ENCODE results near the gene TPRX2. TPM values are rescaled to one million over a fixed set of nuclear protein-coding genes. Genes with fewer than 3 reads are reported as not detected.

TPRX2 gene
- polyA plus RNA-seq, 2 of the 4 experiments (the other 2 are of a cell fraction) = not detected

- no peak for ATAC-seq
- POLR2A ChIA-PET = no interaction called here
Measured at GRCh38 chr19:47897861-47898260, 38.8 kb downstream of the TPRX2 start.

DNA sequence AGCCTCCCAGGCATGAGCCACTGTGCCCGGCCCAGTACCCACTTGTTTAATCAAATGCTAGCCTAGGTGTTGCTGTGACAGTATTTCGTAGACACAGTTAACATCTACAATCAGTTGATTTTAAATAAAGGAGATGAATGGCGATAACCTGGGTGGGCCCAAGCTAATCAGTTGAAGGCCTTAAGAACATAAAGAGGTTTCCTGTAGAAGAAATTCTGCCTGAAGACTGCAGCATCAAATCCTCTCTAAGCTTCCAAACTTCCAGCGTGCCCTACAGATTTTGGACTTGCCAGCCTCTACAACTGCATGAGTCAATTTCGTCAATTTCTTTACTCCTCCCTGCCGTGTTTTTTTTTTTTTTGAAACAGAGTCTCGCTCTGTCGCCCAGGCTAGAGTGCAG is 40.3 kb downstream of the TPRX2 start:
- FAIRE-seq = no peak
- DNase-seq (ENCODE audit: low read depth in 1 of 2, low spot score in 1 of 2) = no peak
- no peak overlapping the region for H3K27ac ChIP-seq
- ChIA-PET POLR2A (no interaction called here), CTCF (interaction anchor here (1.0 to 1.3 kb wide), 4 partner anchors 30 to 50 kb away, joined by 3 to 4 read pairs (median 4); no protein-coding TSS in a partner anchor)
- H3K4me1 ChIP-seq = no peaks in the 10 kb centered on the region
- ATAC-seq = no peak
- peaks cover 15% of the 10 kb centered on the region for H3K9me3 ChIP-seq
- no peak overlapping the region for H3K4me3 ChIP-seq
- H3K4me2 ChIP-seq = no peak overlapping the region
- WGBS (ENCODE audit: missing lambda C conversion rate) = 58% methylated on average over 8 of the region's 8 CpGs
- no peak for TF ChIP-seq CBX2 (IDR thresholded peaks at IDR 0.05; ENCODE audit: borderline replicate concordance, low read depth)
- no peak for TF ChIP-seq REST (IDR thresholded peaks at IDR 0.05)
- TF ChIP-seq, protein P1, sequence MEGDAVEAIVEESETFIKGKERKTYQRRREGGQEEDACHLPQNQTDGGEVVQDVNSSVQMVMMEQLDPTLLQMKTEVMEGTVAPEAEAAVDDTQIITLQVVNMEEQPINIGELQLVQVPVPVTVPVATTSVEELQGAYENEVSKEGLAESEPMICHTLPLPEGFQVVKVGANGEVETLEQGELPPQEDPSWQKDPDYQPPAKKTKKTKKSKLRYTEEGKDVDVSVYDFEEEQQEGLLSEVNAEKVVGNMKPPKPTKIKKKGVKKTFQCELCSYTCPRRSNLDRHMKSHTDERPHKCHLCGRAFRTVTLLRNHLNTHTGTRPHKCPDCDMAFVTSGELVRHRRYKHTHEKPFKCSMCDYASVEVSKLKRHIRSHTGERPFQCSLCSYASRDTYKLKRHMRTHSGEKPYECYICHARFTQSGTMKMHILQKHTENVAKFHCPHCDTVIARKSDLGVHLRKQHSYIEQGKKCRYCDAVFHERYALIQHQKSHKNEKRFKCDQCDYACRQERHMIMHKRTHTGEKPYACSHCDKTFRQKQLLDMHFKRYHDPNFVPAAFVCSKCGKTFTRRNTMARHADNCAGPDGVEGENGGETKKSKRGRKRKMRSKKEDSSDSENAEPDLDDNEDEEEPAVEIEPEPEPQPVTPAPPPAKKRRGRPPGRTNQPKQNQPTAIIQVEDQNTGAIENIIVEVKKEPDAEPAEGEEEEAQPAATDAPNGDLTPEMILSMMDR (IDR thresholded peaks at IDR 0.05) = no peak
- TF ChIP-seq RARB (CRISPR knock-in tag; IDR thresholded peaks at IDR 0.05) = no peak
- no peak for TF ChIP-seq POLR2A (IDR thresholded peaks at IDR 0.05; ENCODE audit: low read length)
- TF ChIP-seq ZSCAN20 (CRISPR knock-in tag; IDR thresholded peaks at IDR 0.05) = no peak
- TF ChIP-seq HES2 (IDR thresholded peaks at IDR 0.05) = no peak

More at GRCh38 chr19:47897861-47898260, 38.8 kb downstream of the TPRX2 start:
- no peaks in the 10 kb centered on the region for H3K4me1 ChIP-seq
- WGBS (ENCODE audit: missing lambda C conversion rate) = 50% methylated on average over 9 of the region's 9 CpGs
- no peak for FAIRE-seq
- H3K4me2 ChIP-seq = no peak overlapping the region
- no peak for DNase-seq (ENCODE audit: low read depth in 1 of 2, low spot score in 1 of 2)
- H3K27ac ChIP-seq = no peak overlapping the region
- no peak for TF ChIP-seq POLR2AphosphoS2 (conservative IDR thresholded peaks at IDR 0.05; ENCODE audit: low read length)
- TF ChIP-seq, protein P2, sequence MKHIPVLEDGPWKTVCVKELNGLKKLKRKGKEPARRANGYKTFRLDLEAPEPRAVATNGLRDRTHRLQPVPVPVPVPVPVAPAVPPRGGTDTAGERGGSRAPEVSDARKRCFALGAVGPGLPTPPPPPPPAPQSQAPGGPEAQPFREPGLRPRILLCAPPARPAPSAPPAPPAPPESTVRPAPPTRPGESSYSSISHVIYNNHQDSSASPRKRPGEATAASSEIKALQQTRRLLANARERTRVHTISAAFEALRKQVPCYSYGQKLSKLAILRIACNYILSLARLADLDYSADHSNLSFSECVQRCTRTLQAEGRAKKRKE (CRISPR knock-in tag; IDR thresholded peaks at IDR 0.05; ENCODE audit: low read depth) = no peak
- TF ChIP-seq, protein P3, sequence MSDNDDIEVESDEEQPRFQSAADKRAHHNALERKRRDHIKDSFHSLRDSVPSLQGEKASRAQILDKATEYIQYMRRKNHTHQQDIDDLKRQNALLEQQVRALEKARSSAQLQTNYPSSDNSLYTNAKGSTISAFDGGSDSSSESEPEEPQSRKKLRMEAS (IDR thresholded peaks at IDR 0.05) = no peak
- no peak for TF ChIP-seq E2F6 (IDR thresholded peaks at IDR 0.05; ENCODE audit: borderline replicate concordance, low read depth)
- TF ChIP-seq, protein P1 (IDR thresholded peaks at IDR 0.05) = no peak
- TF ChIP-seq KDM5A (IDR thresholded peaks at IDR 0.05) = no peak
- TF ChIP-seq BCL3 (IDR thresholded peaks at IDR 0.05) = no peak
- no peak for TF ChIP-seq HES2 (IDR thresholded peaks at IDR 0.05)
- TF ChIP-seq ZSCAN20 (CRISPR knock-in tag; IDR thresholded peaks at IDR 0.05) = no peak
- TF ChIP-seq RCOR1 (IDR thresholded peaks at IDR 0.05; ENCODE audit: low read depth, low read length) = no peak
- TF ChIP-seq ZC3H11A (IDR thresholded peaks at IDR 0.05) = no peak
- TF ChIP-seq HMGXB4 (CRISPR knock-in tag; IDR thresholded peaks at IDR 0.05; ENCODE audit: borderline replicate concordance) = no peak
- H3K9me3 ChIP-seq = peaks cover 15% of the 10 kb centered on the region
- CTCF ChIA-PET = interaction anchor here (1.2 kb wide), 1 partner anchor 29 kb away, joined by 4 read pairs; no protein-coding TSS in a partner anchor
- no peak overlapping the region for H3K4me3 ChIP-seq
